Measurements from ENCODE around the gene ALPL. TPM values are rescaled to one million over a fixed set of nuclear protein-coding genes. Genes with fewer than 3 reads are reported as not detected.

Gene ALPL
- total and polyA plus RNA-seq, 2 of the 4 experiments (the other 2 are of a cell fraction): 0.54 to 2.2 TPM

DNA sequence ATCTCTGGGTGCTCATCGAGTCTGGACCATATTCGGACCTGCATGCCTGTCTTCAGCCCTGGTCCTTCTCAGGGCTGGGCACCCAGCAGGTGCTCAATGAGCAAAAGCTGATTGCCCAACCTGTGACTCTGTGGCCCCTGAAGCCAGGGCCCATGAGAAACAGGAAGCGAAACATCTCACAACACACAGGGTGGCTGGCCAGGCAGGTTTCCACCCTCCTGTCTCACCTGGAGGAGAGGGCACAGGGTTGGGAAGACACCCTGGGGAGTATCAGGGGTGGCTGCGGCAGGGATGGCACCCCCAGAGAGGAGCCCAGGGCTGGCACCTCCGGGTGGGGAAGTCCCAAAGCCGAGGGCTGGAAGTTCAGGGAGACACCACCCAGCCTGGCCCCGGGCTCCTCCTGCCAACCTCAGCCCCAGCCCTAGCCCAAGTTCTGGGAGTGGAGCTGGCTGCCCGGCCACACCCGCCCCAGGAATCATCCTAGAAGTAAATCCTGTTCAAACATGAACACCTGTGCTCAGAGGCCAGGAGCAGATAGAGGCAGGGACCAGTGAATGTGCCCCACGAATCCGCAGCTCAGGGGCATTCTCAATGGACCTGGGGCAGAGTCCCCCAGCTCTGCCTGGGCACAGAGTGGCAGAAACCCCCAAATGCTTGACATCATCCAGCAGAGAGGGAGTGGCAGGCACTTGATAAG lies 105.3 kb downstream of the ALPL start:
- Histone ChIP-seq H3K9ac (ENCODE audit: low read depth, low read length) (no peak overlapping the region), H4K20me1 (ENCODE audit: insufficient read depth, low read length) (no peaks in the 10 kb centered on the region; the same call in 1 of the 2 replicates), H3K4me1 (ENCODE audit: control insufficient read depth, insufficient read depth, low read length) (no peaks in the 10 kb centered on the region; the same call in 1 of the 2 replicates), H2BK20ac (ENCODE audit: low read depth, low read length) (no peak overlapping the region), H2BK15ac (ENCODE audit: low read depth, low read length) (no peak overlapping the region), H2BK120ac (ENCODE audit: low read depth, low read length) (no peak overlapping the region), H3K4me2 (ENCODE audit: low read depth, low read length) (no peak overlapping the region), H3K9me3 (ENCODE audit: control insufficient read depth, insufficient read depth, low read length) (no peaks in the 10 kb centered on the region), H3K14ac (replicated peaks; ENCODE audit: low read depth, low read length) (no peak overlapping the region), H3K23ac (ENCODE audit: low read depth, low read length) (no peak overlapping the region), H4K8ac (ENCODE audit: low read depth in 2 of 2, low read length in 2 of 2) (no peak overlapping the region), H3K4me3 (ENCODE audit: insufficient read depth, low read depth, low read length) (no peak overlapping the region), H3K27ac (ENCODE audit: insufficient read depth, low read length) (no peak overlapping the region), H3K27me3 (ENCODE audit: control insufficient read depth, insufficient read depth, low read length) (peaks cover 70% of the 10 kb centered on the region), H3K4ac (ENCODE audit: low read depth, low read length) (no peak overlapping the region), H3K79me1 (ENCODE audit: low read depth in 1 of 2, low read length in 2 of 2) (no peaks in the 10 kb centered on the region), H4K5ac (ENCODE audit: low read depth, low read length) (no peak overlapping the region), H2BK5ac (ENCODE audit: low read depth, low read length, poor library complexity, severe bottlenecking) (no peak overlapping the region), H3K9me1 (ENCODE audit: insufficient read depth, low read length) (no peaks in the 10 kb centered on the region), H2AK9ac (replicated peaks; ENCODE audit: low read depth, low read length, poor library complexity) (no peak overlapping the region), H2AK5ac (ENCODE audit: low read depth, low read length) (no peak overlapping the region), H4K91ac (ENCODE audit: insufficient read depth, low read depth, low read length) (no peak overlapping the region), H3K18ac (ENCODE audit: low read depth, low read length) (no peak overlapping the region), H3K56ac (ENCODE audit: extremely low read depth, insufficient read depth, low read length) (no peak overlapping the region), H3K36me3 (ENCODE audit: control insufficient read depth, insufficient read depth, low read length) (no peaks in the 10 kb centered on the region), H2AFZ (replicated peaks; ENCODE audit: low read length, poor library complexity) (no peak overlapping the region)
- ATAC-seq (ENCODE audit: low read depth) (no peak), DNase-seq (no peak)
- BruUV-seq (replicated peaks): no TSS peak
- TF ChIP-seq BHLHE40 (IDR thresholded peaks at IDR 0.05; ENCODE audit: low read depth, low read length): no peak
- no peak for TF ChIP-seq RAD21 (IDR thresholded peaks at IDR 0.05; ENCODE audit: low read length)
- TF ChIP-seq, protein P1, sequence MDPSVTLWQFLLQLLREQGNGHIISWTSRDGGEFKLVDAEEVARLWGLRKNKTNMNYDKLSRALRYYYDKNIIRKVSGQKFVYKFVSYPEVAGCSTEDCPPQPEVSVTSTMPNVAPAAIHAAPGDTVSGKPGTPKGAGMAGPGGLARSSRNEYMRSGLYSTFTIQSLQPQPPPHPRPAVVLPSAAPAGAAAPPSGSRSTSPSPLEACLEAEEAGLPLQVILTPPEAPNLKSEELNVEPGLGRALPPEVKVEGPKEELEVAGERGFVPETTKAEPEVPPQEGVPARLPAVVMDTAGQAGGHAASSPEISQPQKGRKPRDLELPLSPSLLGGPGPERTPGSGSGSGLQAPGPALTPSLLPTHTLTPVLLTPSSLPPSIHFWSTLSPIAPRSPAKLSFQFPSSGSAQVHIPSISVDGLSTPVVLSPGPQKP (IDR thresholded peaks at IDR 0.05; ENCODE audit: borderline replicate concordance, low read depth, low read length): no peak
- TF ChIP-seq, protein P2, sequence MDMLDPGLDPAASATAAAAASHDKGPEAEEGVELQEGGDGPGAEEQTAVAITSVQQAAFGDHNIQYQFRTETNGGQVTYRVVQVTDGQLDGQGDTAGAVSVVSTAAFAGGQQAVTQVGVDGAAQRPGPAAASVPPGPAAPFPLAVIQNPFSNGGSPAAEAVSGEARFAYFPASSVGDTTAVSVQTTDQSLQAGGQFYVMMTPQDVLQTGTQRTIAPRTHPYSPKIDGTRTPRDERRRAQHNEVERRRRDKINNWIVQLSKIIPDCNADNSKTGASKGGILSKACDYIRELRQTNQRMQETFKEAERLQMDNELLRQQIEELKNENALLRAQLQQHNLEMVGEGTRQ (IDR thresholded peaks at IDR 0.05; ENCODE audit: low read depth, low read length): no peak
- TF ChIP-seq RCOR1 (IDR thresholded peaks at IDR 0.05; ENCODE audit: insufficient replicate concordance, low read length): no peak
- TF ChIP-seq CEBPB (IDR thresholded peaks at IDR 0.05; ENCODE audit: low read depth, low read length): no peak
- TF ChIP-seq NFE2L2 (IDR thresholded peaks at IDR 0.05; ENCODE audit: low read depth, low read length): no peak
- TF ChIP-seq MAFK (IDR thresholded peaks at IDR 0.05; ENCODE audit: low read depth, low read length): no peak
- 68% methylated on average over 4 of the region's 11 CpGs; no CpG with 5 or more reads in 1 of the 2 experiments for WGBS, 2 experiments (ENCODE audit: extremely low coverage in 2 of 2, insufficient read length in 1 of 2)
- ChIA-PET POLR2A (ENCODE audit: unreplicated experiment) (no interaction called here), CTCF (no interaction called here)
- dilution Hi-C loops (cut with HindIII; ENCODE audit: low sequenced_read_pairs, unreplicated experiment) (no loop called here), in situ Hi-C loops (cut with MboI; ENCODE audit: low sequenced_read_pairs) (no loop called here), intact Hi-C loops (cut with micrococcal nuclease) (no loop called here)

Data from IMR-90 (cell line).